Retinal pigment epithelial cell (primary cell): ENCODE measurements around the gene LHPP.

Experiments used
- DNase-seq: peaks from one replicate; pipeline ENCODE4 v3.0.0-alpha.2; 2010; ENCODE audit warnings: low read depth
- H3K4me3 ChIP-seq: 2 replicates; pipeline ENCODE4 v1.5.1; 2011; ENCODE audit warnings: mild to moderate bottlenecking, low read length, control low read depth, moderate library complexity
- CTCF ChIP-seq: conservative IDR thresholded peaks from 2 replicates; pipeline ENCODE4 v1.5.1; 2011; ENCODE audit warnings: low read depth, low read length, control low read depth, inconsistent platforms

Gene LHPP

GRCh38 chr10:124472071-124472470, 10.4 kb downstream of the LHPP start:
- no peak for DNase-seq
- no peak for TF ChIP-seq CTCF
- no peak overlapping the region for H3K4me3 ChIP-seq

- H3K4me3 ChIP-seq = no peak overlapping the region
- no peak for DNase-seq
- no peak for TF ChIP-seq CTCF
Observed at GRCh38 chr10:124473070-124473469, 11.4 kb downstream of the LHPP start.

- TF ChIP-seq CTCF = no peak
- no peak overlapping the region for H3K4me3 ChIP-seq
- no peak for DNase-seq
Observed at GRCh38 chr10:124474514-124475070, 13.0 kb downstream of the LHPP start.

- no peak for TF ChIP-seq CTCF
- DNase-seq = no peak
- no peak overlapping the region for H3K4me3 ChIP-seq
Observed at GRCh38 chr10:124476043-124476725, 14.6 kb downstream of the LHPP start.

GRCh38 chr10:124477614-124478363, 16.2 kb downstream of the LHPP start:
- H3K4me3 ChIP-seq = no peak overlapping the region
- TF ChIP-seq CTCF = no peak
- peak; percentile 8 for DNase-seq

GRCh38 chr10:124478515-124478914, 16.9 kb downstream of the LHPP start:
- H3K4me3 ChIP-seq = no peak overlapping the region
- TF ChIP-seq CTCF = no peak
- DNase-seq = no peak
